Measurements from ENCODE around the gene CACNG4. TPM values are rescaled to one million over a fixed set of nuclear protein-coding genes. Genes with fewer than 3 reads are reported as not detected.

The CACNG4 gene
- total and polyA plus RNA-seq, 9 of the 15 experiments (the other 6 are each of a cell fraction or from before 2014, with no cell fraction given): 0.07 TPM; not detected in 8

DNA sequence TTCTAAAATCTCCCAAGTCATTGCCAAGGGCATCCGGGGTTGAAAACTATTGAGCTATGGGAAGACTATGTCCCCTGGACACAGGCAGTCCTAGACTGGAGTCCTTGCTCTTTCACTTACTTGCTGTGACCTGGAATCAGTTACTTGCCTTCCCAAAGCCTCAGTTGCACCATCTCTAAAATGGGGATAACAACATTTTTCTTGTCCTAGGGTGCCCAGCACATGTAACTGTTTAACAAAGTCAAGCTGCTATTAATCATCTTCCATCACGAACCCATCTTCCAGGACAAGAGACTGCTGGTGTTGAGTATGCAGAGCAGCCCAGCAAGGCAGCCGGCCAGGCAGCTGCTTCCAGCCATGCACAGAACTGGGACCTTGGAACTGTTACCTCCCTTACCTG is 9.9 kb upstream of the CACNG4 start:
- no peak overlapping the region for H2AFZ ChIP-seq (ENCODE audit: low read depth, low read length)
- CTCF ChIA-PET (ENCODE audit: low intra/inter-chr PET ratio): no interaction called here
- H3K79me2 ChIP-seq (ENCODE audit: control insufficient read depth, insufficient read depth, low read length): no peaks in the 10 kb centered on the region
- 0% methylated on average over 3 of the region's 3 CpGs for WGBS (ENCODE audit: insufficient coverage, low coverage, missing lambda C conversion rate)
- no peak overlapping the region for H3K4me2 ChIP-seq (ENCODE audit: insufficient read depth, low read length)
- FAIRE-seq: no peak
- in situ Hi-C loops (cut with MboI) (no loop called here), intact Hi-C loops (cut with micrococcal nuclease) (no loop called here)
- DNase-seq (ENCODE audit: extremely low read depth in 1 of 4, low spot score in 3 of 4): no peak
- H3K9ac ChIP-seq (ENCODE audit: insufficient read depth in 1 of 2, low read depth in 2 of 2, low read length in 2 of 2): no peak overlapping the region
- peaks cover 34 to 77% of the 10 kb centered on the region in 2 experiments; a peak in 4 of 5 replicates for H3K27me3 ChIP-seq (ENCODE audit: control insufficient read depth in 2 of 2, insufficient read depth in 2 of 2, low read length in 2 of 2)
- H3K27ac ChIP-seq (ENCODE audit: extremely low read depth, low read depth, low read length): no peak overlapping the region
- TF ChIP-seq, protein P1, sequence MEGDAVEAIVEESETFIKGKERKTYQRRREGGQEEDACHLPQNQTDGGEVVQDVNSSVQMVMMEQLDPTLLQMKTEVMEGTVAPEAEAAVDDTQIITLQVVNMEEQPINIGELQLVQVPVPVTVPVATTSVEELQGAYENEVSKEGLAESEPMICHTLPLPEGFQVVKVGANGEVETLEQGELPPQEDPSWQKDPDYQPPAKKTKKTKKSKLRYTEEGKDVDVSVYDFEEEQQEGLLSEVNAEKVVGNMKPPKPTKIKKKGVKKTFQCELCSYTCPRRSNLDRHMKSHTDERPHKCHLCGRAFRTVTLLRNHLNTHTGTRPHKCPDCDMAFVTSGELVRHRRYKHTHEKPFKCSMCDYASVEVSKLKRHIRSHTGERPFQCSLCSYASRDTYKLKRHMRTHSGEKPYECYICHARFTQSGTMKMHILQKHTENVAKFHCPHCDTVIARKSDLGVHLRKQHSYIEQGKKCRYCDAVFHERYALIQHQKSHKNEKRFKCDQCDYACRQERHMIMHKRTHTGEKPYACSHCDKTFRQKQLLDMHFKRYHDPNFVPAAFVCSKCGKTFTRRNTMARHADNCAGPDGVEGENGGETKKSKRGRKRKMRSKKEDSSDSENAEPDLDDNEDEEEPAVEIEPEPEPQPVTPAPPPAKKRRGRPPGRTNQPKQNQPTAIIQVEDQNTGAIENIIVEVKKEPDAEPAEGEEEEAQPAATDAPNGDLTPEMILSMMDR (IDR thresholded peaks at IDR 0.05 in 2 of 3, conservative IDR thresholded peaks at IDR 0.05 in 1 of 3; ENCODE audit: insufficient read depth in 2 of 3, low read depth in 1 of 3, low read length in 3 of 3): no peak
- TF ChIP-seq RBM25 (IDR thresholded peaks at IDR 0.05; ENCODE audit: low read depth, low read length, severe bottlenecking) (peak; percentile 69), PRMT5 (CRISPR knock-in tag; IDR thresholded peaks at IDR 0.05) (no peak)
- no peak overlapping the region for H3K4me3 ChIP-seq
- no TSS peak for BruUV-seq (replicated peaks)
- H4K20me1 ChIP-seq (replicated peaks; ENCODE audit: control insufficient read depth, insufficient read depth, low read length): no peaks in the 10 kb centered on the region; the same call in none of the 2 replicates
- H3K9me1 ChIP-seq (ENCODE audit: control insufficient read depth, insufficient read depth, low read length): no peaks in the 10 kb centered on the region
- POLR2A ChIA-PET: interaction anchor here (0.7 kb wide), 1 partner anchor 196 kb away, joined by 4 read pairs; no protein-coding TSS in a partner anchor
- H3K9me3 ChIP-seq (replicated peaks; ENCODE audit: control insufficient read depth, insufficient read depth, low read depth, low read length): no peaks in the 10 kb centered on the region
- ATAC-seq: no peak
- no peaks in the 10 kb centered on the region for H3K36me3 ChIP-seq (ENCODE audit: control insufficient read depth, insufficient read depth, low read length)
- no peaks in the 10 kb centered on the region for H3K4me1 ChIP-seq (replicated peaks in 1 of 2; ENCODE audit: control insufficient read depth in 2 of 2, insufficient read depth in 2 of 2, low read length in 2 of 2)

GRCh38 chr17:66955821-66956220 is 8.7 kb upstream of the CACNG4 start:
- H3K9me1 ChIP-seq (ENCODE audit: control insufficient read depth, insufficient read depth, low read length): no peaks in the 10 kb centered on the region
- DNase-seq (ENCODE audit: extremely low read depth in 1 of 4, low spot score in 3 of 4) (no peak), FAIRE-seq (no peak), ATAC-seq (no peak)
- 10% methylated on average over 5 of the region's 5 CpGs for WGBS (ENCODE audit: insufficient coverage, low coverage, missing lambda C conversion rate)
- H3K36me3 ChIP-seq (ENCODE audit: control insufficient read depth, insufficient read depth, low read length): no peaks in the 10 kb centered on the region
- intact Hi-C loops (cut with micrococcal nuclease) (no loop called here), in situ Hi-C loops (cut with MboI) (no loop called here)
- ChIA-PET POLR2A (interaction anchor here (1.0 kb wide), 1 partner anchor 85 kb away, joined by 3 read pairs; no protein-coding TSS in a partner anchor), CTCF (ENCODE audit: low intra/inter-chr PET ratio) (no interaction called here)
- no peak overlapping the region for H3K9ac ChIP-seq (ENCODE audit: insufficient read depth in 1 of 2, low read depth in 2 of 2, low read length in 2 of 2)
- H3K27me3 ChIP-seq (ENCODE audit: control insufficient read depth in 2 of 2, insufficient read depth in 2 of 2, low read length in 2 of 2): peaks cover 30 to 81% of the 10 kb centered on the region in 2 experiments; a peak in 4 of 5 replicates
- no peak overlapping the region for H3K4me2 ChIP-seq (ENCODE audit: insufficient read depth, low read length)
- no peaks in the 10 kb centered on the region for H3K4me1 ChIP-seq (replicated peaks in 1 of 2; ENCODE audit: control insufficient read depth in 2 of 2, insufficient read depth in 2 of 2, low read length in 2 of 2)
- H2AFZ ChIP-seq (ENCODE audit: low read depth, low read length): no peak overlapping the region
- BruUV-seq (replicated peaks): no TSS peak
- H3K4me3 ChIP-seq: no peak overlapping the region
- H3K27ac ChIP-seq (ENCODE audit: extremely low read depth, low read depth, low read length): no peak overlapping the region
- H3K79me2 ChIP-seq (ENCODE audit: control insufficient read depth, insufficient read depth, low read length): no peaks in the 10 kb centered on the region
- no peaks in the 10 kb centered on the region; the same call in none of the 2 replicates for H4K20me1 ChIP-seq (replicated peaks; ENCODE audit: control insufficient read depth, insufficient read depth, low read length)
- no peaks in the 10 kb centered on the region for H3K9me3 ChIP-seq (replicated peaks; ENCODE audit: control insufficient read depth, insufficient read depth, low read depth, low read length)
- TF ChIP-seq NFRKB (IDR thresholded peaks at IDR 0.05; ENCODE audit: low read depth) (no peak), ELF4 (CRISPR knock-in tag; IDR thresholded peaks at IDR 0.05) (no peak), SIX5 (IDR thresholded peaks at IDR 0.05; ENCODE audit: borderline replicate concordance in 1 of 2, insufficient read depth in 1 of 2, low read depth in 1 of 2, low read length in 2 of 2) (no peak), KAT2B (IDR thresholded peaks at IDR 0.05; ENCODE audit: low read depth, low read length) (no peak), HMGN3 (IDR thresholded peaks at IDR 0.05; ENCODE audit: borderline replicate concordance, extremely low read depth, insufficient read length, low read depth, low read length) (no peak), ATF2 (CRISPR knock-in tag; IDR thresholded peaks at IDR 0.05) (no peak), ZNF780A (CRISPR knock-in tag; IDR thresholded peaks at IDR 0.05) (no peak), NR4A1 (CRISPR knock-in tag; IDR thresholded peaks at IDR 0.05) (no peak), NR4A1 (tag; IDR thresholded peaks at IDR 0.05) (no peak), SMARCA4 (IDR thresholded peaks at IDR 0.05) (no peak)

Data from K562 (cell line).